ENCODE results near the gene SPEF2.
A peak's percentile ranks its signal among the peaks of the same experiment; 100 is the strongest.

The SPEF2 gene, protein sequence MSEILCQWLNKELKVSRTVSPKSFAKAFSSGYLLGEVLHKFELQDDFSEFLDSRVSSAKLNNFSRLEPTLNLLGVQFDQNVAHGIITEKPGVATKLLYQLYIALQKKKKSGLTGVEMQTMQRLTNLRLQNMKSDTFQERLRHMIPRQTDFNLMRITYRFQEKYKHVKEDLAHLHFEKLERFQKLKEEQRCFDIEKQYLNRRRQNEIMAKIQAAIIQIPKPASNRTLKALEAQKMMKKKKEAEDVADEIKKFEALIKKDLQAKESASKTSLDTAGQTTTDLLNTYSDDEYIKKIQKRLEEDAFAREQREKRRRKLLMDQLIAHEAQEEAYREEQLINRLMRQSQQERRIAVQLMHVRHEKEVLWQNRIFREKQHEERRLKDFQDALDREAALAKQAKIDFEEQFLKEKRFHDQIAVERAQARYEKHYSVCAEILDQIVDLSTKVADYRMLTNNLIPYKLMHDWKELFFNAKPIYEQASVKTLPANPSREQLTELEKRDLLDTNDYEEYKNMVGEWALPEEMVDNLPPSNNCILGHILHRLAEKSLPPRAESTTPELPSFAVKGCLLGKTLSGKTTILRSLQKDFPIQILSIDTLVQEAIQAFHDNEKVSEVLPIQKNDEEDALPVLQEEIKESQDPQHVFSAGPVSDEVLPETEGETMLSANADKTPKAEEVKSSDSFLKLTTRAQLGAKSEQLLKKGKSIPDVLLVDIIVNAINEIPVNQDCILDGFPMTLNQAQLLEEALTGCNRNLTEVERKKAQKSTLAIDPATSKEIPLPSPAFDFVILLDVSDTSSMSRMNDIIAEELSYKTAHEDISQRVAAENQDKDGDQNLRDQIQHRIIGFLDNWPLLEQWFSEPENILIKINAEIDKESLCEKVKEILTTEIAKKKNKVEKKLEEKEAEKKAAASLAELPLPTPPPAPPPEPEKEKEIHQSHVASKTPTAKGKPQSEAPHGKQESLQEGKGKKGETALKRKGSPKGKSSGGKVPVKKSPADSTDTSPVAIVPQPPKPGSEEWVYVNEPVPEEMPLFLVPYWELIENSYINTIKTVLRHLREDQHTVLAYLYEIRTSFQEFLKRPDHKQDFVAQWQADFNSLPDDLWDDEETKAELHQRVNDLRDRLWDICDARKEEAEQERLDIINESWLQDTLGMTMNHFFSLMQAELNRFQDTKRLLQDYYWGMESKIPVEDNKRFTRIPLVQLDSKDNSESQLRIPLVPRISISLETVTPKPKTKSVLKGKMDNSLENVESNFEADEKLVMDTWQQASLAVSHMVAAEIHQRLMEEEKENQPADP (N-terminal part only)

DNA sequence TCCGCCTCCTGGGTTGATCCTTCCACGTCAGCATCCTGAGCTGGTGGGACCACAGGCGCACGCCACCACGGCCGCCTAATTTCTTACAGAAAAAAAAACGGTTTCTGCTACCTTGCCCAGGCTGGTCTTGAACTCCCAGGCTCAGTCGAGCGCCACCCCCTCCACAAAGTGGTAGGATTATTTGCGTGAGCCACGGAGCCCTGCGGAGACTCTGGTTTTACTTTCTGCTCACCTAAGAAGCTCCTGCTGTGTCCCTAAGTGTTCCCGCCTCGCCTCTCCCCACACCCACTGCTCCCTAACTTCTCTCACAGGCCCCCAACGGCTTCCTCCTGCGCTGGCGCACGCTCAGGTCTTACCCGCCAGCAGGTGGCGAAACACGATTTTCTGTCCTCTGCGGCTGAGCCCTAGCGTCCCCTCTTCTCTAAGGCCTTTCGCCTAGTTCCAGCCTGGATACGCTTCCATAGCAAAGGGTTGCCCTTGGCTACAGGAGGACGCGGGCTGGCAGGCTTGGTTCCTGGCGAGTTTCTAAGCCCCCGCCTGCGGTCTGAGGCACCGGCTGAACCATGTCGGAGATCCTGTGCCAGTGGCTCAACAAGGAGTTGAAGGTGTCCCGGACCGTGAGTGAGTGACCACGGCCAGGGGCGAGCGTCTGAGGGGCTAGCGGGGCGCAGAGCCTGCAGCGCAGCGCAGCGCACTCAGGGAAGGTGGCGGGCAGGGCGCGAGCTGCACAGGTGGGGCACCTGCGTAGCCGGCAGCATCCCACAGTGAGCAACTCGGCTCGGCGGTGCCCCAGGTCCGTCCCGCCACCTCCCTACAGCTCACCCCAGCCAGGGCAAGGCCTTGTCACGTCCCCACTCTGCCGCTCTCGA, at the start of gene SPEF2:
TSS of gene SPEF2 (plus strand) at position 429 of the 869 bp plus-strand sequence. CDS start at position 564, 135 bp downstream.
- DNase-seq (ENCODE audit: low read depth in 3 of 3, low spot score in 1 of 3): peak; percentile 35 to 64 (median 55)

DNA sequence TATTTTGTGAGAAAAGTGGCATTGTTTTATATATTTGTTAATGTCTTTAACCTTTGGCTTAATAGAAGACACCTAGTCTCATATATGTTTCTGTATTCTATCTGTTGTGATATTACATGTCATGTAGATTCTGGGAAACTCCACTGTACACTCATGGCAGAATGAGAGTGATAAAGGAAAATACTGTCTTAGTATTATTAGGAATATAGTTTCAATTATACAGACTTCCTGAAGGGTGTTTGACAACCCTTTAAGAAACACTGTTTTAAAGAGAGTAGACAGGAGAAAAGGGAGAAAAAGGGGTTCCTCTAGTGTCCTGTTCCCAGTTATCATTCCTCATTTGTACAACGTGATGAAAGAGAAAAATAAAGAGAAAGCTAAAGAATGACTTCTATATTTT, 42.1 kb upstream of the SPEF2 start:
- DNase-seq (ENCODE audit: low read depth in 3 of 3, low spot score in 1 of 3): no peak

DNA sequence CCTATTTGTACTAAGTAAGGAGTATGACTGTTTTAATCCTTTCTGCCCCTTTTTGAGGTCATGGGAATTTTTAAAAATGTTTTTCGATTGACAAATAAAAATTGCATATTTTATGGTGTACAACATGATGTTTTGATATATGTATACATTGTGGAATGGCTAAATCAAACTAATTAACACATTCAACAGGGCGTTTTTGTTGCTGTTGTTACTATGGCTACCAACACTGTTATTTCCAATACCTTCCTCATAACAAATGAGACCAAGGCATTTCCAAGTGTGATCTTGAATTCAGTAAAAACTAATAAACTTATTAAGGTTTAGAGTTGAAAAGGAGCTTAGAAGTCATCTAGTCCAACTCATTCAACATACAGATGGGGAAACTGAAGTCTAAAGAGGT, 30.2 kb upstream of the SPEF2 start:
- DNase-seq (ENCODE audit: low read depth in 3 of 3, low spot score in 1 of 3): no peak

DNA sequence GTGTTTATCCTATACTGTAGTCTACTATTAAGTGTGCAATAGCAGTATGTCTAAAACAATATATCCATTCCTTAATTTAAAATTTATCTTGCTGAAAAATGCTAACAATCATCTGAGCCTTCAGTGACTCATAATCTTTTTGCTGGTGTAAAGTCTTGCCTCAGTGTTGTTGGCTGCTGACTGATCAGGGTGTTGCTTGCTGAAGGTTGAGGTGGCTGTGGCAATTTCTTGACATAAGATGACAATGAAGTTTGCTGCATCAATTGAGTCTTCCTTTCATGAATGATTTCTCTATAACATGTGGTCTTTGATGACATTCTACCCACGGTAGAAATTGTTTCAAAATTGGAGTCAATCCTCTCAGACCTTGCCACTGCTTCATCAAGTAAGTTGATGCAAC, 24.3 kb upstream of the SPEF2 start:
- DNase-seq (ENCODE audit: low read depth in 3 of 3, low spot score in 1 of 3): no peak

DNA sequence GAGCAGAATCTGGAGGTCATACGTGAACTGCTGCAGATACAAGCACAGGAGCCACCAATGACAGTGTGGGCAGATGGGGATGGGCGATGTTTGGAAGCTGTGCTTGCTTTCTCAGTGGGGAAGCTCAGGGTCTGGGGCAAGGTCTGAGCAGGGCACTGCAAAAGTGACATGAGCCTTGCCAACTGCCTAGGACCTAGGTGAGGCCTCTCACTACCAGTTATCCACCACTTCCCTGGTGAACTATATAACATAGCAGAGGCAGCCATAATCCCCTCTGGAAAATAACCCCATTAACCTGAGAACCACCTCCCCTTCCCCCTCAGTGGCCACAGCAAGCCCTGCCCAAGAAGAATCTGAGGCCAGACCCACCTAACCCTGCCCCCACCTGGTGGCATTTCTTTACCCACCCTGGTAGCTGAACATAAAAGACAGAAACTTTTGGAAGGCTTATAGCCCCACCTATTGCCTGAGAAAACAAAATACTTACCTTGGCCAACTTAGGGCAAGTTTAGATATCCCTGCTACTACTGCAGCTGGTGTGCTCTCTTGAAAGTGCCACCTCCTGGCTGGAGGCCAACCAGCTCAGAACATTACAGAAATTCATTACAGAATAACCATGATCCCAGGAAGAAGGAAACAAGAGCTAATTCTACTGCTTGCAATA, 18.8 kb upstream of the SPEF2 start:
- no peak for DNase-seq (ENCODE audit: low read depth in 3 of 3, low spot score in 1 of 3)

DNA sequence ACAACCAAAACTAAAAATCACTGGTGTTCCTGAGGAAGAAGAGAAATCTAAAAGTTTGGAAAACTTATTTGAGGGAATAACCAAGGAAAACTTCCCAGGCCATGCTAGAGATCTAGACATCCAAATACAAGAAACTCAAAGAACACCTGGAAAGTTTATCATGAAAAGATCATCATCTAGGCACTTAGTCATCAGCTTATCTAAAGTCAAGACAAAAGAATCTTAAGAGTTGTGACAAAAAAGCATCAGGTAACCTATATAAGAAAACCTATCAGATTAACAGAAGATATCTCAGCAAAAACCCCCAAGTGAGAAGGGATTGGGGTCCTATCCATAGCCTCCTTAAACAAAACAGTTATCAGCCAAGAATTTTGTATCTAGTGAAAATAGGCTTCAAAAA, 17.1 kb upstream of the SPEF2 start:
- no peak for DNase-seq (ENCODE audit: low read depth in 3 of 3, low spot score in 1 of 3)

DNA sequence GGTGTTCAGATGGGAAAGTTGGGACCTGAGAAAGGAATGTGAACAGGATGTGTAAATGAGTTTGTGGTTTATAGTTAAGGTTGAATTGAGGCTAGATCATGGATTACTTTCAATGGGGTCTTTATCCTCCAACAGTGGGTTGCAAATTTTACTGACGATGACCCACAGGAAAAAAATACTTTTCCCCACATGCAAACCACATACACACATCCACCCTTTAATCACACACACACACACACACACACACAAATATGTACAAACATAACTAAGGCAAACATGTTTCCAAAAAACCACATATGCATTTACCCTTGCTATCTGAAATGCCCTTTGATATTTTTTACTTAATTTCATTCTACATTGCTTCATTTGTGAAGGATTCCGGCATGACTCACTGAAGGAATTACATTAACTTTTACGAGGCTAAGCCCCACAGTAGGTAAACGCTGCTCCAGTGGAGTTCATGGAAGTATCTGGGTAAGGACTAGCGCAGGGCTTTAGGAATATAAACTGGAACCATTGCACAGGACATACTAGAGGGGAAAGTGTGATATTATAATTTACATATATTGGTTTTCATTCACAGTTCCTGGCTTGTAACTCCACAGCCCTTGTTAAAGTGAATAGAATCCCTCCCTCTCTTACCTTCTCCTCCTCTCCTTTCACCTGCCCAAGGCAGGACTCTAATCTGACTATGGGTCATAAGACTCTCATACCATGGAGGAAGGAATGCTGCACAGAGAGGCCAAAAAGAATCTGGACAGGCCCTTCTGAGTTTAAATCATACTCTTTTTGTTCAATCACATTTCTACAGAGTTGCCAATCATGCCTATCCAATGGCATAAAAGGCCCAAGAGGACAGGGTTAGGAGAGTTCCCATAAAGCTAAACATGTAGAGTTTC, 8.5 kb upstream of the SPEF2 start:
- DNase-seq (ENCODE audit: low read depth in 3 of 3, low spot score in 1 of 3): no peak

DNA sequence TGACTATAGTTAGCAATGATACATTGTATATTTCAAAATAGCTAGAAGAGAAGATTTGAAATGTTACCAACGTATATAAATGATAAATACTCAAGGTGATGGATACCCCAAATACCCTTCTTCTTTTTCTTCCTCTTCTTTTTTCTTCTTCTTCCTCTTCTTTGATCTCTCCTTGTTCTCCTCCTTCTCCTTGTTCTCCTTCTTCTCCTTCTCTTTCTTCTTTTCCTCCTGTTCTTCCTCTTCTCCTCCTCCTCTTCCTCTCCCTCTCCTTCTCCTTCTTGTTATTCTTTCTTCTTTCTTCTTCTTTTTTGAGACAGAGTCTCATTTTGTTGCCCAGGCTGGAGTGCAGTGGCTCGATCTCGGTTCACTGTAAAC, 616 bp upstream of the SPEF2 start:
- DNase-seq (ENCODE audit: low read depth in 3 of 3, low spot score in 1 of 3): no peak

DNA sequence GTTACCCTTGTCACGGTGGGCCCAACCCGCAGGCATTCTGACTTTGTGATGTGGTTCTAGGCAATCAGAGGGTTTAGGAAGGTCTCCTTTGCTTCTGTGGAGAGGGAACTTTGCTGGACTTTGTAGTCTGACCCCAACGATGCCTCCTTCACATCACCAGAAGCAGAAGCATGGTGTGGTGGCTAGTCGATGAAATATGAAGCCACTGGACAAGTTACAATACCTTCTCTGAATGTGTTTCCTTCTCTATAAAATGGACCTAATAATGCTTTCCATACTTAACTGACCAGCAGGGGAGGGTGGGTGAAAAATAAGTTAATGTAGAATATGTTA, 607 bp downstream of the SPEF2 start:
- no peak for DNase-seq (ENCODE audit: low read depth in 3 of 3, low spot score in 1 of 3)

DNA sequence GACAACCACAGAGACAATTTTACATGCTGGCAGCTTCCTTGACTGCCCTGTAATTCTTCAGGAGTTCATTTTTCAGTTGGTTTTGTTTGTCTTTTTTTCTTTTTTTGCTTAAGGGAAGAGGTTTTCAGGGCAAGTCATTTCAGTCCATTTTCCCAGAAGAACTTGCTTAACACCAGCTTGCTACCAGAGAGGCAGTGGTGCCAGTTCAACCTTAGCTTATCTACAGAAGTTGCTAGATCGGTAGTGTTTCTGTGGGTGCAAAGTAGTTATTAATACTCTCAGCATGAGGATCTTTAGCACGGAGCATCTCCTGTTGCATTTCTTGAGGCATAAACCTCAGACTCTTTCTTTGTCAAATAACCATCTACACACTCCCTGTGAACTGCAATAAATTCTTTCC, 1.1 kb downstream of the SPEF2 start:
- DNase-seq (ENCODE audit: low read depth in 3 of 3, low spot score in 1 of 3): no peak

DNA sequence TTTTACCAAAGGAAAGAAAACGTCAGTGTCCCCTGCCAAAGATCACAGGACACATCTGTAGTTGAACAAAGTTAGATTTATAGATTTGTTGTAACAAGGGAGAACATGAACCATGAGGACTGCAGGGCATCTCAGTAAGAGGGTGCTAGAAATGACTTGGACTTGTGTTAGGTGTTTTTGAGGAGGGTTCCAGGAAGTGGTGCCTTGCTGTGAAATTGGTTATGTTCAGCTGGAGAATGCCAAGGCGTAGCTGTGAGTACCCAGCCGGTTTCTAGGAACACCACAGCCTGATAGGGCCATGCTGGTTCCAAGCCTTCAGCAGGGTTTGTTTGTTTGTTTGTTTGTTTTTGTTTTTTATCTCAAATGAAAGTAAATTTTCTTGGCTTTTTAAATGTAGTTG, 5.3 kb downstream of the SPEF2 start:
- no peak for DNase-seq (ENCODE audit: low read depth in 3 of 3, low spot score in 1 of 3)

DNA sequence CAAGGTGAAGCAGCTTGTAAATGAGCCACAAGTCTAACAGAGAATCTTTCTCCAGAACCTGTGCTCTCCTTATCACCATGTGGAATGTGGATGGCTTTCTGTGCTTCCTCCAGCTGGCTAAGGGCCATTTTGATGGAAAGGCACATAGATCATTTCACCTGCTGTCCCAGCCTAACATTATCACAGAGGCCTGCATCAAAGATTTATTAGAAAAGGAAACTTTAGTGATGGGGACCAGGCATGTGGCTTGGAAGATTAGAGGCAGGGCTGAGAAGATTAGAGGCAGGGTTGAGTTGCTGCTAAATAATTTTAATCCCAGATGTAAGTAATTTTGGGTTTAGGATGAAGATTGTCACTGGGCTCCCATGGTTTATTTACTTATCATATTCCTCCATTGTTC, 6.3 kb downstream of the SPEF2 start:
- no peak for DNase-seq (ENCODE audit: low read depth in 3 of 3, low spot score in 1 of 3)

DNA sequence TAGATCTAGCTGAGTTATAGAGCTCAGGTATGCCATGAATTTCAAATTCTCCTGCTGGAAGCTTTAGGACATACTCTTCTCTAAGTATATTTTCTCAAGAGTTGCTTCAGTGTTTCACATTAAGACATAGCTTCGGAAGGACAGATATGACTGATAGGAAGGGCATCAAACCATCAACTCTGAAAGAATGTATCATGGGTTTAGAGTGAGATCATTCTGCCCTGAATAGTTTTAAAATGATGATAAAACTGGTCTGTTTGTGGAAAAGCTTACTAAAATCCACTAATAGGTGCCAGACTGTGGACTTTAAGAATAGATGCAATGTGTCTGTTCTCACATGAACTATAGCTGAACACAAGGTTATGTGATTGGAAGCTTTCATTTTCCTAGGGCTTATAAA, 8.4 kb downstream of the SPEF2 start:
- DNase-seq (ENCODE audit: low read depth in 3 of 3, low spot score in 1 of 3): no peak

DNA sequence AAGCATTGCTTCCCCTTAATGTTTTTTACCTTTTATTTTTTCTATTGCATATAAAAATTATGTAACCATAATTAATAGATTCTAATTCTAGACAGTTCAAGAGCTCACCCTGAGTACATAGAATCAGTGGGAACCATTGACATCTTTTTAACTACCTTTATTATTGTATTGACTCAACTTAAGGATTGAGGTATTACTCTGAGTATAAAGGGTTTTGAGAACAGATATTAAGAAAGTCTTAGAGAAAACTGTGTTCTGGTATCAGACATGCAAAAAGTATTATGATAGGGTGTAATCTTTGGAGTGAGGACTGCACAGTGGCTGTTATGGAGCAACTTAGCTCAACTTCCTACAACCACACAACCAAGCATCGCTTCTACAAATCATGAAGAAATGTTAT, 8.9 kb downstream of the SPEF2 start:
- no peak for DNase-seq (ENCODE audit: low read depth in 3 of 3, low spot score in 1 of 3)

DNA sequence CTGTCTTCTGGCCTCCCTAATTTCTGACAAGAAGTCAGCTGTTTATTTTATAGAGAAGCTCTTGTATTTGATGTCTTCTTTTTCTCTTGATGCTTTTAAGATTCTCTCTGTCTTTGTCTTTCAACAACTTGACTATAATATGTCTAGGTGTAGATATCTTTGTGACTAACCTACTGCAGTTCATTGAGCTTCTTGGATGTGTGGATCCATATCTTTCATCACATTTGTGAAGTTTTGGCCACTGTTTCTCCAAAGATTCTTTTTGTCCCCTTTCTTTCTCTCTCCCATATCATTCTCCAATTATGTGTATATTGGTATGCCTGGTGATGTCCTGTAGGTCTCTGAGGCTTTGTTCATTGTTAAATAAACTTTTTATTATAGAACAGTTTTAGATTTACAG, 16.7 kb downstream of the SPEF2 start:
- DNase-seq (ENCODE audit: low read depth in 3 of 3, low spot score in 1 of 3): no peak

DNA sequence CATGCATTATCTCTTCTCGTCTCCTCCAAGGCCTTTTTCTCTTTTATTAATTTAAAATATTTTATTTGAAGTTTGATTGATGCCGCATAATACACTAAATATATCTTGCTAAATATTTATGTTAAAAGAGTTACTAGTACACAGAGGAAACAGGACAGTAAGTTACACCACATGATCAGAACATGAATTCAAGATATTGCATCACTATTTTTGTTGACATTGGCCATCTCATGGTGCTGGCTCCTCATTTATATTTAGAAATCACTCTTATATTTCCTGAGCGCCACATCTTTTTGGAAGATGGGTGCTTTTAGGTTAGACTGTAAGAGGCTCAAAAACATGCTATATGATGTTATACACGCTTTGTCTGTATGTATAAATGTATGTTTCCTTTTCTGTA, 23.0 kb downstream of the SPEF2 start:
- DNase-seq (ENCODE audit: low read depth in 3 of 3, low spot score in 1 of 3): no peak

DNA sequence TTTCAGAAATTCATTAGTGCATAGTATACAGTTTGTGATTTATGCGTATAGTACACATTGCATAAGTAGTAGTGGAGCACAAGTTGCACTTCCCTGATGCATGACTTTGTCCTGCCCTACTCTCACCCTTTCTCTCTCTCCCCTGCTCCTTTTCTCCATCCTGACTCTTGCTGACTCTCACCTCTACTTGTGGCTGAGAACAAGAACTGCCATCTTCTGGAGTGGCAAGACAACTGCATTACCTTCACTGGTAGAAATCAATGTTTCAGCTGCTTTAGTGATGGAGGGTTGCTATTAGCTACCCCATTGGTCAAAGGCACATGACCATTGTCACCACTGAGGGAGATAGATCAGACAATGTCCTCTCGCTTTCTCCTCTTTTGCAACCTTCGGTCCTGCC, 26.9 kb downstream of the SPEF2 start:
- DNase-seq (ENCODE audit: low read depth in 3 of 3, low spot score in 1 of 3): no peak

DNA sequence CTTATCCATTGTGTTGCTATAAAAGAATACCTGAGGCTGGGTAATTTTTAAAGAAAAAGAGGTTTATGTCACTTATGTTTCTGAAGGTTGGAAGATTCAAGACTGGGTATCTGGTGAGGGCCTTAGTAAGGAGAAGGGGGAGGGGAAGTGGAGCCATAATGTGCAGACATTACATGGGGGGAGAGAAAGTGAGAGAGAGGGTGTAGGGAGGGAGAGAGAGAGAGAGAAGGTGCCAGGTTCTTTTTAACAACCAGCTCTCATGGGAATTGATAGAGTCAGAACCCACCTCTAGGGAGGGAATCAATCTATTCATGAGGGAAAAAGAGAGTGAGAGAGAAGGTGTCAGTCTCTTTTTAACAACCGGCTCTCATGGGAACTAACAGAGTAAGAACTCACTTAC, 29.5 kb downstream of the SPEF2 start:
- no peak for DNase-seq (ENCODE audit: low read depth in 3 of 3, low spot score in 1 of 3)

DNA sequence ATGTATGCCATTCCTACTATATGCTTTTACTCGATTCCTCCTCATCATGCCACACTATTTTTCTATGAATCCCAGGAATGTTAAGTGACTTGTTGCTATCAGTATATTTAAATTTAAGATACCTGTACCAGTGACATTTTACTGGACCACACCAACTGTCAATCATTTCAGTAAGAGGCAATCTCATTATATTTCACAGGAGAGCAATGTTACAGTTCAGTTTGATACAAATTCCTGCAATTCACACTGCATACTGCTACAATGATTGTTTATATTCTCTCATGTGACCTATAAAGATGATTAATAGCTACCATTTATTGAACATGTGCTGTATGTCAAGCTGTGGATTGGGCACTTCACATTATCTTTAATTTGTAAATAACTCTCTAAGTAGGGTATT, 30.0 kb downstream of the SPEF2 start:
- no peak for DNase-seq (ENCODE audit: low read depth in 3 of 3, low spot score in 1 of 3)
